ENCODE measurements around the gene PPP2R5A. TPM values are rescaled to one million over a fixed set of nuclear protein-coding genes. Genes with fewer than 3 reads are reported as not detected.

PPP2R5A gene
- total RNA-seq, 3 donors from 2014 or later = 48.5 to 85.5 (median 57.4) TPM

- H3K36me3 ChIP-seq = no peaks in the 10 kb centered on the region
- intact Hi-C loops (cut with DNase I; ENCODE audit: low total_unique reads) = no loop called here
- TF ChIP-seq POLR2AphosphoS5 (IDR thresholded peaks at IDR 0.05) = no peak
- TF ChIP-seq CTCF (IDR thresholded peaks at IDR 0.05) = no peak
- no peak for TF ChIP-seq POLR2A (IDR thresholded peaks at IDR 0.05)
- H3K27ac ChIP-seq = no peak overlapping the region
- no peaks in the 10 kb centered on the region for H3K27me3 ChIP-seq
- H3K4me3 ChIP-seq = no peak overlapping the region
- H3K4me1 ChIP-seq = no peaks in the 10 kb centered on the region
- H3K9me3 ChIP-seq = no peaks in the 10 kb centered on the region
- no peak for DNase-seq (ENCODE audit: low spot score in 2 of 2)
Measured at GRCh38 chr1:212375986-212376385, 90.8 kb downstream of the PPP2R5A start.

DNA sequence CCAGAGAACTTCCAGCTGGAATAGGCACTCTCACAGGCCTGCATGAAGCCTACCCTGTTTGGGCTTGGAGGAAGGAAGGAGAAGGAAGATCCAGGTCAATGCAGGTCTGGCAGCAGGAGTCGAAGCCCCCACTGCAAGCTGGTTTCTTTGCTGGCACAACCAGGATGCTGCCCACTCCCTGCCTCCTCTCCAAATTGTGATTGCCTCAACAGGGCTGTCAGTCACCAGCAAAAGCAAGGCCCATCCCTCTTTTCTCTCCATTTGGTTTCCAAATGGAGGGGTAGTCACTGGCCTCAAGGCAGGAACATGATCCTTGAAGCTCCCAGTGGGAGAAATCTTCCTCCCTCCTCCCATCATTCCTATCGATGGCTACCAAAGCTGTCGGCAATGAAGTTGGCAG, 92.4 kb downstream of the PPP2R5A start:
- no peak for DNase-seq (ENCODE audit: low spot score in 2 of 2)
- H3K27me3 ChIP-seq = no peaks in the 10 kb centered on the region
- H3K4me3 ChIP-seq = no peak overlapping the region
- no peaks in the 10 kb centered on the region for H3K9me3 ChIP-seq
- intact Hi-C loops (cut with DNase I; ENCODE audit: low total_unique reads) = no loop called here
- no peaks in the 10 kb centered on the region for H3K4me1 ChIP-seq
- H3K36me3 ChIP-seq = no peaks in the 10 kb centered on the region
- no peak overlapping the region for H3K27ac ChIP-seq
- TF ChIP-seq CTCF (IDR thresholded peaks at IDR 0.05) = no peak
- no peak for TF ChIP-seq POLR2A (IDR thresholded peaks at IDR 0.05)
- TF ChIP-seq POLR2AphosphoS5 (IDR thresholded peaks at IDR 0.05) = no peak

DNA sequence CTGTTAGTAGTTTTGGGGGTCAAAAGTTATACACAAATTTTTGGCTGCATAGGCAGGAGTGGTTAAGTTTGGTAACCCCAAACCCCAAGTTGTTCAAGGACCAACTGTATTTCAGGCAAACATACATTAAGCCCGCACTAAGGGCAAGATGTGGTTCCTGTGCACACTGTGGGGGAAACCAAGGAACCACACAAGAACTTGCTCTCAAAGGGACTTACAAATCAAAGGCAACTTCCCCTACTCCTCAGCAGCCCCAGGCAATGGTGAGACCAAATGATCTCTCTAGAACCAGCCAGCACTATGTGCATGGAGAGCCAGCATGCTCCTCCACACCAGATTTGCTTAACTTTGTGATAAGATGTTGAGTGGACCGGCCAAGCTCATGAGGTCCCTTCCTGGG, 94.2 kb downstream of the PPP2R5A start:
- intact Hi-C loops (cut with DNase I; ENCODE audit: low total_unique reads) = no loop called here
- TF ChIP-seq POLR2A (IDR thresholded peaks at IDR 0.05) (no peak), POLR2AphosphoS5 (IDR thresholded peaks at IDR 0.05) (no peak), CTCF (IDR thresholded peaks at IDR 0.05) (no peak)
- Histone ChIP-seq H3K9me3 (no peaks in the 10 kb centered on the region), H3K27ac (no peak overlapping the region), H3K27me3 (no peaks in the 10 kb centered on the region), H3K36me3 (no peaks in the 10 kb centered on the region), H3K4me3 (no peak overlapping the region), H3K4me1 (no peaks in the 10 kb centered on the region)
- DNase-seq (ENCODE audit: low spot score in 2 of 2) = no peak

GRCh38 chr1:212381397-212382035, 96.3 kb downstream of the PPP2R5A start:
- no peaks in the 10 kb centered on the region for H3K36me3 ChIP-seq
- H3K27me3 ChIP-seq = no peaks in the 10 kb centered on the region
- H3K4me1 ChIP-seq = no peaks in the 10 kb centered on the region
- DNase-seq (ENCODE audit: low spot score in 2 of 2) = no peak
- TF ChIP-seq POLR2A (IDR thresholded peaks at IDR 0.05) (no peak), CTCF (IDR thresholded peaks at IDR 0.05) (no peak), POLR2AphosphoS5 (IDR thresholded peaks at IDR 0.05) (no peak)
- no peak overlapping the region for H3K4me3 ChIP-seq
- H3K9me3 ChIP-seq = no peaks in the 10 kb centered on the region
- no peak overlapping the region for H3K27ac ChIP-seq
- intact Hi-C loops (cut with DNase I; ENCODE audit: low total_unique reads) = no loop called here

GRCh38 chr1:212386029-212386428, 100.8 kb downstream of the PPP2R5A start:
- intact Hi-C loops (cut with DNase I; ENCODE audit: low total_unique reads) = no loop called here
- Histone ChIP-seq H3K4me3 (no peak overlapping the region), H3K36me3 (no peaks in the 10 kb centered on the region), H3K4me1 (no peaks in the 10 kb centered on the region), H3K27me3 (no peaks in the 10 kb centered on the region), H3K9me3 (peaks cover 0 to 4% of the 10 kb centered on the region in 2 donors), H3K27ac (no peak overlapping the region)
- TF ChIP-seq POLR2AphosphoS5 (IDR thresholded peaks at IDR 0.05) (no peak), POLR2A (IDR thresholded peaks at IDR 0.05) (no peak), CTCF (IDR thresholded peaks at IDR 0.05) (no peak)
- no peak for DNase-seq (ENCODE audit: low spot score in 2 of 2)

Data from breast epithelium (tissue), 4 donors.